ENCODE data around the gene CDH12. TPM values are rescaled to one million over a fixed set of nuclear protein-coding genes. Genes with fewer than 3 reads are reported as not detected.

Gene CDH12
- total RNA-seq, 1 donor from 2014 or later: 23.5 TPM

GRCh38 chr5:21931116-21931515, 922.0 kb downstream of the CDH12 start:
- peaks cover 10% of the 10 kb centered on the region for H3K4me1 Mint-ChIP-seq (ENCODE audit: low read depth, unreplicated experiment)

GRCh38 chr5:21919414-21920022, 933.6 kb downstream of the CDH12 start:
- peak; percentile 34 for DNase-seq
- peak; percentile 73 for TF ChIP-seq CTCF (IDR thresholded peaks at IDR 0.05; ENCODE audit: partially characterized antibody, unreplicated experiment)
- Mint-ChIP-seq H3K36me3 (ENCODE audit: unreplicated experiment) (no peaks in the 10 kb centered on the region), H3K4me3 (ENCODE audit: unreplicated experiment) (no peak overlapping the region), H3K27me3 (ENCODE audit: unreplicated experiment) (peaks cover 5% of the 10 kb centered on the region), H3K4me1 (ENCODE audit: low read depth, unreplicated experiment) (peaks cover 23% of the 10 kb centered on the region), H3K27ac (ENCODE audit: unreplicated experiment) (no peak overlapping the region), H3K9me3 (ENCODE audit: unreplicated experiment) (no peaks in the 10 kb centered on the region)

More at GRCh38 chr5:21931116-21931515, 922.0 kb downstream of the CDH12 start:
- peak; percentile 27 for DNase-seq
- H3K4me3 Mint-ChIP-seq (ENCODE audit: unreplicated experiment): peak overlapping the region; percentile 2
- TF ChIP-seq CTCF (IDR thresholded peaks at IDR 0.05; ENCODE audit: partially characterized antibody, unreplicated experiment): no peak
- H3K36me3 Mint-ChIP-seq (ENCODE audit: unreplicated experiment): peaks cover 15% of the 10 kb centered on the region
- peaks cover 5% of the 10 kb centered on the region for H3K27me3 Mint-ChIP-seq (ENCODE audit: unreplicated experiment)
- H3K27ac Mint-ChIP-seq (ENCODE audit: unreplicated experiment): peak overlapping the region; percentile 49
- peaks cover 12% of the 10 kb centered on the region for H3K9me3 Mint-ChIP-seq (ENCODE audit: unreplicated experiment)

DNA sequence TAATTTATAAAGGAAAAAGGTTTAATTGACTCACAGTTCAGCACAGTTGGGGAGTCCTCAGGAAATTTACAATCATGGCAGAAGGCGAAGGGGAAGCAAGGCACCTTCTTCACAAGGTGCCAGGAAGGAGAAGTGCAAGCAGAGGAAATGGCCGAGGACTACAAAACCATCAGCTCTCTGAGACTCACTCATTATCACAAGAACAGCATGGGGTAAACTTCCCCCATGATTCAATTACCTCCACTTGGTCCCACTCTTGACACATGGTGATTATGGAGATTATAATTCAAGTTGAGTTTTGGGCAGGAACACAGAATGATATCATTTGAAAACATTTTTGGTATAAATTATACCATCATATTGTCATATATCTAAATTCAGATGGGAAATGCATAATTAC, 934.7 kb downstream of the CDH12 start:
- Mint-ChIP-seq H3K27ac (ENCODE audit: unreplicated experiment) (peak overlapping the region; percentile 50), H3K27me3 (ENCODE audit: unreplicated experiment) (peaks cover 5% of the 10 kb centered on the region), H3K36me3 (ENCODE audit: unreplicated experiment) (no peaks in the 10 kb centered on the region), H3K4me3 (ENCODE audit: unreplicated experiment) (no peak overlapping the region), H3K9me3 (ENCODE audit: unreplicated experiment) (no peaks in the 10 kb centered on the region), H3K4me1 (ENCODE audit: low read depth, unreplicated experiment) (peaks cover 23% of the 10 kb centered on the region)
- no peak for TF ChIP-seq CTCF (IDR thresholded peaks at IDR 0.05; ENCODE audit: partially characterized antibody, unreplicated experiment)
- DNase-seq: no peak

- no peaks in the 10 kb centered on the region for H3K36me3 Mint-ChIP-seq (ENCODE audit: unreplicated experiment)
- H3K4me3 Mint-ChIP-seq (ENCODE audit: unreplicated experiment): no peak overlapping the region
- no peaks in the 10 kb centered on the region for H3K27me3 Mint-ChIP-seq (ENCODE audit: unreplicated experiment)
- H3K9me3 Mint-ChIP-seq (ENCODE audit: unreplicated experiment): no peaks in the 10 kb centered on the region
- H3K4me1 Mint-ChIP-seq (ENCODE audit: low read depth, unreplicated experiment): no peaks in the 10 kb centered on the region
- H3K27ac Mint-ChIP-seq (ENCODE audit: unreplicated experiment): no peak overlapping the region
- no peak for DNase-seq
- no peak for TF ChIP-seq CTCF (IDR thresholded peaks at IDR 0.05; ENCODE audit: partially characterized antibody, unreplicated experiment)
These were observed 942.4 kb downstream of the CDH12 start for GRCh38 chr5:21910731-21911130.

GRCh38 chr5:21895766-21896350, 957.3 kb downstream of the CDH12 start:
- H3K4me3 Mint-ChIP-seq (ENCODE audit: unreplicated experiment): no peak overlapping the region
- DNase-seq: no peak
- H3K27me3 Mint-ChIP-seq (ENCODE audit: unreplicated experiment): no peaks in the 10 kb centered on the region
- no peaks in the 10 kb centered on the region for H3K36me3 Mint-ChIP-seq (ENCODE audit: unreplicated experiment)
- H3K4me1 Mint-ChIP-seq (ENCODE audit: low read depth, unreplicated experiment): no peaks in the 10 kb centered on the region
- H3K27ac Mint-ChIP-seq (ENCODE audit: unreplicated experiment): no peak overlapping the region
- no peak for TF ChIP-seq CTCF (IDR thresholded peaks at IDR 0.05; ENCODE audit: partially characterized antibody, unreplicated experiment)
- peaks cover 4% of the 10 kb centered on the region for H3K9me3 Mint-ChIP-seq (ENCODE audit: unreplicated experiment)
